Aorta (tissue), 5 donors: ENCODE measurements around the gene PCSK6. TPM values are rescaled to one million over a fixed set of nuclear protein-coding genes. Genes with fewer than 3 reads are reported as not detected.

ENCODE experiments used
- ATAC-seq: fragments of 200-7000 bp; cut with Tn5 transposase; one replicate; pipeline ENCODE4 v1.9.1; 2022; ENCODE audit warnings: moderate library complexity; ENCODE audit not compliant: low FRiP score
- DNase-seq, 2 donors: peaks; one replicate each; pipeline ENCODE4 v3.0.0-alpha.2; 2020
- H3K27ac ChIP-seq, 2 donors: one replicate each; pipeline ENCODE4 v1.5.1; 2013; ENCODE audit warnings: low read length in 2 of 2, mild to moderate bottlenecking in 2 of 2, moderate library complexity in 2 of 2, control low read depth in 1 of 2, inconsistent platforms in 1 of 2, low read depth in 1 of 2
- H3K27me3 ChIP-seq, 2 donors: one replicate each; pipeline ENCODE4 v1.6.1; 2013; ENCODE audit warnings: control low read depth in 1 of 2, low read length in 1 of 2, mild to moderate bottlenecking in 1 of 2, moderate library complexity in 1 of 2; ENCODE audit not compliant: insufficient read depth in 2 of 2, control insufficient read depth in 1 of 2
- H3K36me3 ChIP-seq, 2 donors: one replicate each; pipeline ENCODE4 v1.6.1; 2013; ENCODE audit warnings: control low read depth in 1 of 2, low read length in 1 of 2, mild to moderate bottlenecking in 1 of 2; ENCODE audit not compliant: insufficient read depth in 2 of 2, control insufficient read depth in 1 of 2
- H3K4me1 ChIP-seq, 2 donors: one replicate each; pipeline ENCODE4 v1.6.1; 2013; ENCODE audit warnings: low read length in 2 of 2, control low read depth in 1 of 2, mild to moderate bottlenecking in 1 of 2, moderate library complexity in 1 of 2; ENCODE audit not compliant: insufficient read depth in 2 of 2, control insufficient read depth in 1 of 2
- H3K4me3 ChIP-seq, 2 donors: one replicate each; pipeline ENCODE4 v1.5.1; 2013; ENCODE audit warnings: low read length in 2 of 2, control low read depth in 1 of 2, mild to moderate bottlenecking in 1 of 2
- H3K9me3 ChIP-seq: one replicate; pipeline ENCODE4 v1.6.1; 2013; ENCODE audit warnings: mild to moderate bottlenecking, low read length; ENCODE audit not compliant: control insufficient read depth
- WGBS, 2 donors: extraction: QIAGEN DNeasy Blood & Tissue Kit; methylation state at CpG; one replicate each; pipeline ENCODE4 v1.1.7; 2013; 5-methylcytosine and 5-hydroxymethylcytosine counted together
- intact Hi-C, 2 donors: fragments of 100-400 bp; cut with DNase I; formaldehyde crosslinking; loops; one replicate each; pipeline versions ENCODE4 v1.14.2 to v1.15.0; 2022
- polyA plus RNA-seq, 2 donors: library from polyadenylated mRNA; stranded (reverse); fragments of 200-250 nt; gene quantifications; one replicate each; pipeline ENCODE4 v1.2.3, GENCODE V29; 2013
- total RNA-seq, 2 donors: library from RNA; stranded (reverse); fragmentation: NEBNext Ultra II Directional; extraction: Animal tissue kit (Norgen Biotek cat#: 25700); gene quantifications; one replicate each; pipeline ENCODE4 v1.2.1, GENCODE V29; 2021
- donor health status: healthy with polysubstance abuse.
- donor health status: Bipolar disorder and iron deficiency.
- donor health status: DM: no; HTN: no; CAD: no.
- donor health status: DM: no; HTN: no; CAD: no.
- donor health status: DM: yes; HTN: yes; CAD: no.

PCSK6 gene
- total and polyA plus RNA-seq, 4 donors, result 1.6 to 11.2 (median 5.0) TPM; not detected in 1

DNA sequence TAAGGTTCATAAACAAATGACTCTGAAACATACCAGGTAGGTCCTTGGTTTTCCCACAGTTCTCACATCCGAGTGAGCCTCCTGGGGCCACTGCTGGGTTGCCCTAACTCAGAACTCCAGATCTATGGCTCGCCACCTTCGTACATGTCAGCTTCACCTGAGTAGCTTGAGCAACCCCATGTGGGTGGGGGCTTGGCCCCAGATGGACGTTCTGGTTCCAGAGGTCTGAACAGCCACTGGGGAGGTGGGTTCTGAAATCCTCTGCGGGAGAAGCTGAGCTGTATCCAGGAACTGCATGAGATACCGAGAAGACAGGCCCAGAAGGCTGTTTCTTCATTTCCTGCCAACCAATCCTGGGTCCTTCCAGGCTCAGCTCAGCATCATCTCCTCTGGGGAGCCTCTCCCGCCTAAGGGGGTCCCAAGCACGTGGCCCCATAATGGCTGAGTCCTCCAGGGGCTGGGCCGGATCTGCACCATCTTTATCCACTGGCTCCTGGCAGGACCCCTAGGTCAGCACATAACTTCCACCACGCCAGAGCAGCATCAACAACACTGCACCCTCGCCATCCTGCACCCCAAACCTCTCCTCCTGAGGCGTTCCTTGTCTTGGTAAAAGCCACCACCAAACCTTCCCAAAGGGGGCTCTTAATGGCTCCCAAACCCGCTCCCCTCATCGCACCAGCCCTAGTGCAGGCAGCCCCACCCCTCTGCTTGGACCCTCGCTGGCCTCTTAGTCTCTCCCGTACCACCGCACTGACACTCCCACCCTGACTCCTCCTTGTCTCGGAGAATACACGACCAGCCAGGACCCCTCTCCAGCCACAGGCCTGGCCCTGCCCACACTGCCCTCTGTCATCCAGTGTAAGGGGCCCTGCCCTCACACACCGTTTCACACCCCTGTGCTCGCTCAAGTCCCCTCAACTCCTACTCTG is 39.8 kb downstream of the PCSK6 start:
- 85 to 86% methylated on average over 21 of the region's 21 CpGs for WGBS, 2 donors
- DNase-seq, result no peak

DNA sequence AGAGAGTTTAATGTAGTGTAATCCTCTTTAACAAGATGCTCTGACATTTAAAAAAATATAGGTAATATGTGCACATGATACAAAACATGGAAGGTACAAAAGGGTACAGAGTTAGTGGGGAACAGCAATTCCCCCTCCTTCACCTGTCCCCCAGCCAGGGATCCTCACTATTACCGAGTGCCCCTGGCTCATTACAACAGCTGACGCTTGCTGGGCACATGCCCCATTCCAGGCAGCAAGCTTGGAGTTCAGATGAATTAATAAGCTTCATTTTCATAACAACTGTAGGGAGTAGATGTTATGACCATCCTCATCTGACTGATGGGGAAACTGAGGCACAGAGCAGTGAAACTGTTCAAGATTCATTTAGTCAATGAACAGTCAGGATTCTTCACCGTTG is 41.2 kb downstream of the PCSK6 start:
- Histone ChIP-seq H3K4me1 (no peaks in the 10 kb centered on the region), H3K4me3 (no peak overlapping the region), H3K36me3 (no peaks in the 10 kb centered on the region), H3K27ac (no peak overlapping the region), H3K9me3 (no peaks in the 10 kb centered on the region), H3K27me3 (no peaks in the 10 kb centered on the region)
- ATAC-seq (no peak), DNase-seq (no peak)
- 73 to 86% methylated on average over 3 of the region's 3 CpGs for WGBS, 2 donors
- intact Hi-C loops, result no loop called here

More for the DNA sequence above, 39.8 kb downstream of the PCSK6 start:
- ATAC-seq, result no peak
- no peaks in the 10 kb centered on the region for H3K9me3 ChIP-seq
- H3K27ac ChIP-seq, result no peak overlapping the region
- H3K4me3 ChIP-seq, result no peak overlapping the region
- intact Hi-C loops, result no loop called here
- H3K4me1 ChIP-seq, result no peaks in the 10 kb centered on the region
- no peaks in the 10 kb centered on the region for H3K27me3 ChIP-seq
- no peaks in the 10 kb centered on the region for H3K36me3 ChIP-seq

DNA sequence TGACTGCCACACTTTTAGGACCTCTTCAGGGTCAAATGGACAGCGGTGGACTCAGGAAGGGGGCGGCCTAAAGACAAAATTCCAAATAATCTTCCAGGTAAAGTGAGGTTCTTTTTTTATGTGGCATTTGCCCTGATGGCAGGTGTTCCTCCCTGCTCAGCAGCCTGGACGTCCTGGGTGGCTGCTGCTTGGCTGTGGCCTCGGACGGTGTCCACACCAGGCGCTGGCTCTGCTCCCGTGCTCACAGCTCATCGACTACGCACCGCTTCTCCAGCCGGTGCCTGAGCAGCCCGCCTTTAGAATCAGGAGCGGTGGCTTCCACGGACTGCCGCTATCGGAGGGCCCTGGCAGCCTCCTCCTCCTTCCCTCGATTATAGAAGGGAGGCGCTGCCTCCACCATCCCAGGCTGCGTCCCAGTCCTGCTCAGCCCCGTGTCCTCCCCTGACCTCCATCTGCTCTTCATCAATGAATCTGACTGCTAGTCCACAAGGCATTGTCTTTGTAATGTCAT is 41.9 kb downstream of the PCSK6 start:
- H3K4me1 ChIP-seq, result no peaks in the 10 kb centered on the region
- H3K27me3 ChIP-seq, result no peaks in the 10 kb centered on the region
- H3K9me3 ChIP-seq, result no peaks in the 10 kb centered on the region
- WGBS, 2 donors, result 84 to 89% methylated on average over 18 to 20 of the region's 20 CpGs
- H3K4me3 ChIP-seq, result no peak overlapping the region
- DNase-seq, result no peak
- intact Hi-C loops, result no loop called here
- no peaks in the 10 kb centered on the region for H3K36me3 ChIP-seq
- no peak for ATAC-seq
- no peak overlapping the region for H3K27ac ChIP-seq

DNA sequence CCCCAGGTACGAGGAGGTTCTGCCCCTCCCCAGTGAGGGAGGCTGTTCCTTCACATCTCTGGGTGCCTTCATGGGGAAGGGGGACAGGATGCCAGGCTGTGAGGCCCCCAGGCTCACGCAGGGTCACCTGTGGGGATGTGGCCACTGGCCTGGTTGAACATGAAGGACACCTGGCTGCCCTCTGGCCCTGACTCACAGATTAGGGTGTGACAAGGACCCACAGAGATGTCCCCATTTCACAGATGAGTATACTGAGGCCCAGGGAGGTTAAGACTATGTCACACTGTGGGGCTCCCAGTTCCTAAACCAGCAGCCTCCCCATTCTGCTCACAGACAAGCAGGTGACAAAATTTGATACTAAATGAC is 42.4 kb downstream of the PCSK6 start:
- Histone ChIP-seq H3K27ac (no peak overlapping the region), H3K4me3 (no peak overlapping the region), H3K36me3 (no peaks in the 10 kb centered on the region), H3K4me1 (no peaks in the 10 kb centered on the region), H3K27me3 (no peaks in the 10 kb centered on the region), H3K9me3 (no peaks in the 10 kb centered on the region)
- intact Hi-C loops, result no loop called here
- WGBS, 2 donors, result 58 to 80% methylated on average over 2 of the region's 2 CpGs
- DNase-seq, result no peak
- ATAC-seq, result no peak

DNA sequence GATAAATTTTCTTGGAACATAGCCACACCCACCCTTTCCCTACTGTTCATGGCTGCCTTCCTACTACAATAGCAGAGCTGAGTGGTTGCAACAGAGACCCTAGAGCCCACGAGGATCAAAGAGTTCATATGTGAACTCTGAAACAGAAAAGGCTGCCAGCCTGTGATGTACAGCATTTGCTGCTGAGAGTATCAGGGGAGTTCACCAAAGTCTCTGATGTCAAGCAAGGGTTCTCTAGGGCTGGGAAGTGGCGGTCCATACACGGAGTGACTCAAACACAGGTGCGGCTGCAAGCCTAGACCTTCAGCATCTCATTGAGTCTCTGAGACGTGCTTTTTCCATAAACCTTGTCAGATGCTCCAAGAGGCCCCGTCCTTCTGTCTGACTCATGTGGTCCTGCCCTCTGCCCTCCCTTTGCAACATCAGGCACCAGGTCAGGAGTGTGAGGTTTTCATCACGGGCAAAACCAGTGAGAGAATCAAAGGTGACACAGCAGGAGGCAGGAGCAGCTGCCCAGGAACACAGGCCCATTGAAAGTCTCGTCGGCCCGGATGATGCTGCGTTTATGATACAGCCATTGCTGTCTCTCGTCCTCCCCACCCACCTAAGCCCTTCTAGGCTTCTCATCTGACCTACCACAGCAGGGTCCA is 42.9 kb downstream of the PCSK6 start:
- no peaks in the 10 kb centered on the region for H3K4me1 ChIP-seq
- H3K4me3 ChIP-seq, result no peak overlapping the region
- H3K27me3 ChIP-seq, result no peaks in the 10 kb centered on the region
- no peaks in the 10 kb centered on the region for H3K9me3 ChIP-seq
- ATAC-seq, result no peak
- no peak overlapping the region for H3K27ac ChIP-seq
- DNase-seq, result no peak
- intact Hi-C loops, result no loop called here
- no peaks in the 10 kb centered on the region for H3K36me3 ChIP-seq
- WGBS, 2 donors, result 60 to 65% methylated on average over 12 of the region's 12 CpGs

DNA sequence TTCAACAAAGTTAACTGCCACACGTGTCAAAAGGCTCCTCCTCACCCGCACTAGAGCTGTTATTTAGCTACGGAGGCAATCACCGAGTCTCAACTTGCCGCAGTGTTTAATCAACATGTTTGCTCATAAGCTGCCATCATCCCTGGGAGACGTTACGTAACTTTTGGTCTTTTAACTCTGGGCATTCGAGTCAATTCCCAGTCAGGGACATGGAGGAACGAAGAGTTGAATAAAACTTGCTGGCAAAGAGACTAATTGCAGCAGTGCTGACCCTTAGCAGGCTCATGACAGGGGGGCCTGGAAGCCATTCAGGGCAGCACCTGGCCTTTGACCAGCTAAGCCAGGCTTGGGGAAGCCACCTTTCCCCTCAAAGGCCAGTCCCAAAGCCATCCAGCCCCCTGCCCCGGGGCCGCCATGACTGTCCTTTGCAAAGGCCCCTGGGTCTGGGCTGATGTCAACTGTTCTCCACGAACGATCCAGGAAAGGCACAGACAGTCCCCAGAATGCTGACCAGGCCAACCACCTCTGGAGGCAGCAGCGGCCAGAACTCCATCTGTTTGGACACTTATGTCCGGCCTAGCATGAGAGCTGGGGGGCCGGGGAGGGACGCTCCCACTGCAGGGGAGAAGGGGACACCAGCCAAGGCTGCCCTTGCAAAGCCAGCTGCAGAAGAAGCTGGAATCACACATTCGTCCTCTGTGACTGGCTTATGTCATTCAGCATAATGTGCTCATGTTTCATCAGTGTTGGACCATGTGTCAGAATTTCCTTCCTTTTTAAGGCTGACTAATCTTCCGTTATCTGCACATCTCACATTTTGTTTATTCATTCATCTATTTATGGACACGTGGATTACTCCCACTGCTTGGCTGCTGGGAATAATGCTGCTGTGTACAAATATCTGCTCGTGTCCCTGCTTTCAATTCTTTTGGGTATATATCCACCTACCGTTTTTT is 43.7 kb downstream of the PCSK6 start:
- Histone ChIP-seq H3K4me1 (no peaks in the 10 kb centered on the region), H3K27me3 (no peaks in the 10 kb centered on the region), H3K36me3 (no peaks in the 10 kb centered on the region), H3K4me3 (no peak overlapping the region), H3K27ac (no peak overlapping the region), H3K9me3 (no peaks in the 10 kb centered on the region)
- DNase-seq (no peak), ATAC-seq (peak; percentile 36)
- intact Hi-C loops, result no loop called here
- WGBS, 2 donors, result 61 to 64% methylated on average over 22 of the region's 22 CpGs

DNA sequence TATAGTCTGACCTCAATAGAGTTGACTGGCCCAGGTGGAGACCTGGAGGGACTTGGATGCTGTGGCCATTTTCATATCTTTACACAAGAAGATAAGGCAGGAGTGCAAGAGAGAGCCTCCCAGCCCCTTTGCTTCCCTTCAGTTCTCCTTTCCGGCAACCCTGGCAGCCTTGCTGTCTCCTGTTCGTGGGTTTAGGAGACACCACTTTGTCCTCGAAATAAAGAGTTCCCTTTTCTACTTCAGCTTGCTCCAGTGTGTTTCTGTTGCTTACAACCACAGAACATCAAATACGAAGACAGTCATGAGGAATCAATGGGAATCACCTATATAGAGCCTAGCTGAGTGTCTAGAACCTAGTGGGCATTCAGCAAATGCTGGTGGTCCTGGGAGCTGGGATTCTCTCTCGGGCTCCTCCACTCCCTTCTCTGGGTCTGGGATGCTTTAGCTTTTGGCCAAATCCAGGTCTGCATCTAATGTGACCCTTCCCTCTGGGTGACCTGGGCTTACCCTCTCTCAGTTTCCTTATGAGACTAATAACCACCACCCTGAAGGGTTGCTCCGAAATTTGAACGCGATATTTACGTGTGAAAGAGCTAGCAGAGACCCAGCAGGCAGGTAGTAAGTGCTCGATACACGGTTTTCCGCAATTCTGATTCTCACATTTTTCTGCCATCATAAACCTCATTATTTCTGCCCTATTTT is 44.5 kb downstream of the PCSK6 start:
- Histone ChIP-seq H3K27ac (no peak overlapping the region), H3K4me3 (no peak overlapping the region), H3K27me3 (no peaks in the 10 kb centered on the region), H3K9me3 (no peaks in the 10 kb centered on the region), H3K4me1 (no peaks in the 10 kb centered on the region), H3K36me3 (no peaks in the 10 kb centered on the region)
- ATAC-seq (no peak), DNase-seq (no peak)
- WGBS, 2 donors, result 94 to 95% methylated on average over 12 of the region's 12 CpGs
- intact Hi-C loops, result no loop called here

DNA sequence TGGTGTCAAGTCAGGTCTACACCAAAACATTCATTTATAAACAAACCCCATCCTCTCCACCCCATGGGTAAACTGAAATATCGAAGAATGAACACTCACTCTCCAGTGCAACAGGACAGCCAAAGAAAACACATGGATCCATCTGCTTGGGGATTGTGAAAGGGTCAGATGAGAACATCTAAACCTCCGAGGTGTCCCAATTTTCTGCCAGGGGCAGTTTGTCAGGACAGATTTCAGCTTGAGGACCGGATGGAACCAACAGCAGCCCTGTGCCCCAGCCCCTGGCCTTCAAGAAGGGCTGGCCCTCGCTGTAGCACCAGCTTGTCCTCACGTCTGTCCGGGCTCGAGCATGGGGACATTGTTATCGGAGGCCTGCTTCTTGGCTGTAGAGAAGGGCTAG is 45.5 kb downstream of the PCSK6 start:
- 88 to 89% methylated on average over 8 of the region's 8 CpGs for WGBS, 2 donors
- Histone ChIP-seq H3K9me3 (no peaks in the 10 kb centered on the region), H3K4me3 (no peak overlapping the region), H3K27me3 (no peaks in the 10 kb centered on the region), H3K36me3 (no peaks in the 10 kb centered on the region), H3K27ac (no peak overlapping the region), H3K4me1 (no peaks in the 10 kb centered on the region)
- intact Hi-C loops, result no loop called here
- no peak for DNase-seq
- ATAC-seq, result no peak
